ENCODE data around the gene SIN3B.

- no peak for TF ChIP-seq BHLHE40 (IDR thresholded peaks at IDR 0.05; ENCODE audit: borderline replicate concordance)
- no peak for TF ChIP-seq FOXK2 (IDR thresholded peaks at IDR 0.05)
- TF ChIP-seq NFRKB (IDR thresholded peaks at IDR 0.05): no peak
- no peak for TF ChIP-seq ELF4 (IDR thresholded peaks at IDR 0.05)
- no peak for TF ChIP-seq ZNF384 (IDR thresholded peaks at IDR 0.05)
- no peak for TF ChIP-seq LEF1 (IDR thresholded peaks at IDR 0.05; ENCODE audit: borderline replicate concordance)
- TF ChIP-seq PKNOX1 (IDR thresholded peaks at IDR 0.05): no peak
- TF ChIP-seq FOXA1 (IDR thresholded peaks at IDR 0.05): no peak
- TF ChIP-seq SP1 (IDR thresholded peaks at IDR 0.05): no peak
- TF ChIP-seq TARDBP (IDR thresholded peaks at IDR 0.05): no peak
- TF ChIP-seq HDGF (IDR thresholded peaks at IDR 0.05; ENCODE audit: borderline replicate concordance): no peak
- no peak for TF ChIP-seq CTBP1 (IDR thresholded peaks at IDR 0.05; ENCODE audit: borderline replicate concordance)
- TF ChIP-seq ARNT (IDR thresholded peaks at IDR 0.05): no peak
- TF ChIP-seq SUZ12 (IDR thresholded peaks at IDR 0.05): no peak
Observed at GRCh38 chr19:16890461-16891184, 61.4 kb downstream of the SIN3B start.
